MCF 10A (cell line): Measurements from ENCODE around the gene TNFAIP1. TPM values are rescaled to one million over a fixed set of nuclear protein-coding genes. Genes with fewer than 3 reads are reported as not detected.

Experiments
- BruUV-seq: library from RNA; stranded (reverse); fragments of 400-500 nt; replicated peaks from 2 replicates; lab custom pipeline; 2021; lab: Mats Ljungman, UMichigan
- CTCF ChIA-PET: fragments of 300-600 bp; sonication (Branson Sonifier 250); formaldehyde crosslinking; extraction: SDS; loops from one replicate; lab custom pipeline; 2021; ENCODE audit warnings: antibody characterized with exemption, inconsistent platforms; lab: Yijun Ruan, JAX
- POLR2A ChIA-PET: fragments of 300-600, 350-650 bp; sonication (Branson Sonifier 250); formaldehyde crosslinking; extraction: SDS; loops from one replicate; lab custom pipeline; 2020; ENCODE audit warnings: antibody characterized with exemption, inconsistent platforms; lab: Yijun Ruan, JAX
- DNase-seq: peaks from one replicate; pipeline ENCODE4 v3.0.0-alpha.2; 2018; ENCODE audit not compliant: unreplicated experiment
- H3K27ac Mint-ChIP-seq: one replicate; pipeline ENCODE4 v1.8.0; 2022; ENCODE audit warnings: mild to moderate bottlenecking, low read depth, mixed read lengths; ENCODE audit not compliant: unreplicated experiment
- H3K27me3 Mint-ChIP-seq: one replicate; pipeline ENCODE4 v1.8.0; 2022; ENCODE audit warnings: mixed read lengths; ENCODE audit not compliant: insufficient read depth, unreplicated experiment
- H3K36me3 Mint-ChIP-seq: one replicate; pipeline ENCODE4 v1.8.0; 2022; ENCODE audit warnings: mild to moderate bottlenecking, moderate library complexity, mixed read lengths; ENCODE audit not compliant: insufficient read depth, unreplicated experiment
- H3K4me1 Mint-ChIP-seq: one replicate; pipeline ENCODE4 v1.8.0; 2022; ENCODE audit warnings: mixed read lengths; ENCODE audit not compliant: insufficient read depth, unreplicated experiment
- H3K4me3 Mint-ChIP-seq: one replicate; pipeline ENCODE4 v1.8.0; 2022; ENCODE audit warnings: mild to moderate bottlenecking, moderate library complexity, mixed read lengths; ENCODE audit not compliant: unreplicated experiment
- H3K9me3 Mint-ChIP-seq: one replicate; pipeline ENCODE4 v1.8.0; 2022; ENCODE audit warnings: mixed read lengths; ENCODE audit not compliant: unreplicated experiment
- intact Hi-C: fragments of 100-400 bp; cut with micrococcal nuclease; formaldehyde crosslinking; loops from 2 replicates; pipeline ENCODE4 v1.14.1; 2022
- total RNA-seq: library from RNA; stranded (reverse); gene quantifications from 2 replicates; pipeline ENCODE4 v1.2.3, GENCODE V29; 2022
- TF ChIP-seq, protein P1 (sequence below): fragments of 200-600 bp; IDR thresholded peaks from one replicate; pipeline ENCODE4 v1.8.0; 2022; ENCODE audit warnings: antibody characterized with exemption, mild to moderate bottlenecking; ENCODE audit not compliant: unreplicated experiment

Gene TNFAIP1
- total RNA-seq, 1 experiment from 2014 or later: 65.0 TPM

GRCh38 chr17:28319598-28319935, 16.0 kb upstream of the TNFAIP1 start:
- no peak for DNase-seq
- H3K27ac Mint-ChIP-seq: peak overlapping the region; percentile 82
- peak overlapping the region; percentile 99 for H3K4me3 Mint-ChIP-seq
- no peaks in the 10 kb centered on the region for H3K27me3 Mint-ChIP-seq
- POLR2A ChIA-PET: interaction anchor here (0.7 to 4.7 kb wide), 14 partner anchors 16 to 427 kb away, joined by 3 to 50 read pairs (median 4); partner anchors contain the start of genes IFT20, LYRM9, POLDIP2 and TNFAIP1
- no TSS peak for BruUV-seq
- CTCF ChIA-PET: interaction anchor here (0.7 to 6.1 kb wide), 7 partner anchors 11 to 221 kb away, joined by 3 to 85 read pairs (median 3); no protein-coding TSS in a partner anchor
- no peaks in the 10 kb centered on the region for H3K9me3 Mint-ChIP-seq
- peaks cover 38% of the 10 kb centered on the region for H3K4me1 Mint-ChIP-seq
- intact Hi-C loops: loop anchor here (5.0 kb wide), 1 partner anchor 67 kb away; no protein-coding TSS in a partner anchor
- TF ChIP-seq, protein P1, sequence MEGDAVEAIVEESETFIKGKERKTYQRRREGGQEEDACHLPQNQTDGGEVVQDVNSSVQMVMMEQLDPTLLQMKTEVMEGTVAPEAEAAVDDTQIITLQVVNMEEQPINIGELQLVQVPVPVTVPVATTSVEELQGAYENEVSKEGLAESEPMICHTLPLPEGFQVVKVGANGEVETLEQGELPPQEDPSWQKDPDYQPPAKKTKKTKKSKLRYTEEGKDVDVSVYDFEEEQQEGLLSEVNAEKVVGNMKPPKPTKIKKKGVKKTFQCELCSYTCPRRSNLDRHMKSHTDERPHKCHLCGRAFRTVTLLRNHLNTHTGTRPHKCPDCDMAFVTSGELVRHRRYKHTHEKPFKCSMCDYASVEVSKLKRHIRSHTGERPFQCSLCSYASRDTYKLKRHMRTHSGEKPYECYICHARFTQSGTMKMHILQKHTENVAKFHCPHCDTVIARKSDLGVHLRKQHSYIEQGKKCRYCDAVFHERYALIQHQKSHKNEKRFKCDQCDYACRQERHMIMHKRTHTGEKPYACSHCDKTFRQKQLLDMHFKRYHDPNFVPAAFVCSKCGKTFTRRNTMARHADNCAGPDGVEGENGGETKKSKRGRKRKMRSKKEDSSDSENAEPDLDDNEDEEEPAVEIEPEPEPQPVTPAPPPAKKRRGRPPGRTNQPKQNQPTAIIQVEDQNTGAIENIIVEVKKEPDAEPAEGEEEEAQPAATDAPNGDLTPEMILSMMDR: no peak
- no peaks in the 10 kb centered on the region for H3K36me3 Mint-ChIP-seq

DNA sequence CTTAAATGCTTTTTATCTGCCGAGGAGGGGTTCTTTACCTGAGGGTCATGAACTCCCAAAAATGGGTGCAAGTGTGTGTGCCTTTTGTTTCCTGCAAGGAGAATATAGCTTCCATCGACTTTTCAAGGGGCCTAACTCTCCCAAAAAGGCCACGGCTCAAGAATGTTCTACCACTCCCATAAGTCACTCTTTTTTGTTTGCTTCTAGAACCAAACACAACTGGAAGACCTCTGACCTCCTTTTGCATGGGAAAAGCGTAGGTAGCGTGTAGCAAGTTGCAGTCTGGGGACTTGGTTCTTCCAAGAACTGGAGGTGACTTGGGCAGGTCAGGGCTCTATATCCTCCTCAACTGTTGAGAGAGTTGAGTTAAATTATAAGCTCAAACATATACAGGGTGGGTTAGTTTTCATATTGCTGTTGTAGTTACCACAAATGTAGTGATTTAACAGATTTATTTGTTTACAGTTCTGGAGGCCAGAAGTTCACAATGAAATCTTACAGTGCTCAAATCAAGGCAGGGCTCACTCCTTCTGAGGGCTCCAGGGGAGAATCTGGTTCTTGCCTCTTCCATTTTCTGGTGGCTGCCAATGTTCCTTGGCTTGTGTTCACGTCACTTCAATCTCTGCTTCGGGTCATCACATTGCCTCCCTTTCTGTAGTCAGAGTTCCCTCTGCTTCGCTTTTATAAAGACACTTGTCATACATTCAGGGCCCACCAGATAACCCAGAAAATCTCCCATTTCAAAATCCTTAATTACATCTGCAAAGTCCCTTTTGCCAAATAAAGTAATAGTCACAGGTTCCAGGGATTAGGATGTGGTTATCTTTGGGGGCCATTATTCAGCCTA, 15.1 kb upstream of the TNFAIP1 start:
- intact Hi-C loops: loop anchor here (5.0 kb wide), 1 partner anchor 83 kb away; no protein-coding TSS in a partner anchor
- POLR2A ChIA-PET: interaction anchor here (0.7 to 4.7 kb wide), 11 partner anchors 15 to 428 kb away, joined by 3 to 50 read pairs (median 6); partner anchors contain the start of genes IFT20, LYRM9, POLDIP2 and TNFAIP1

DNA sequence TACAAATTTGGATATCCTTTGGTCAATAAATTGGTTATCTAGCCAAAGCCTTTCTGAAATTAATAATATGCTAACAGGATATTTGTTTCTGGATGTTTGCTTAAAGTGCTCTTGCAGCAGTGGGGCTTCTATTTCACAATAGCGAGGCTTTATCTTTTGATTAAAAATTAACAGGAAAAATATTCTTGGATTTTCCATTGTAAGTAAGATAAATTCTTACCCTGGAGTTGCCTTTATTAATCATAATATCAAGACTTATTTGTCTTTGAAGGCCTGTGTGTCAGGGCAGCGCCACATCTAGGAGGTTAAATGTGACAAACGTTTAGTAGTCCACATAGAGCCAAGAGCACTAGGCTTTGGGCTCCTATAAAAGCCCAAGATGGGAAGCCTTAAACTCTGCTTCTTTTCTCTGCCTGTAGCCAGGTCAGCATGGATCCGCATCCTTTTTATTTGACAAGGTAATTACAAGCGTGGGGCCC, 11.3 kb upstream of the TNFAIP1 start:
- ChIA-PET POLR2A (no interaction called here), CTCF (interaction anchor here (0.7 to 0.9 kb wide), 2 partner anchors 90 to 92 kb away, joined by 3 read pairs; no protein-coding TSS in a partner anchor)
- Mint-ChIP-seq H3K4me3 (no peak overlapping the region), H3K4me1 (peaks cover 29% of the 10 kb centered on the region), H3K27me3 (no peaks in the 10 kb centered on the region), H3K36me3 (peaks cover 34% of the 10 kb centered on the region), H3K27ac (no peak overlapping the region), H3K9me3 (no peaks in the 10 kb centered on the region)
- no peak for DNase-seq
- BruUV-seq: no TSS peak
- TF ChIP-seq, protein P1: no peak
- intact Hi-C loops: loop anchor here (5.0 kb wide), 1 partner anchor 87 kb away; no protein-coding TSS in a partner anchor

More for the DNA sequence above, 15.1 kb upstream of the TNFAIP1 start:
- Mint-ChIP-seq H3K4me3 (peak overlapping the region; percentile 99), H3K36me3 (no peaks in the 10 kb centered on the region), H3K27ac (peak overlapping the region; percentile 82), H3K4me1 (peaks cover 38% of the 10 kb centered on the region), H3K9me3 (no peaks in the 10 kb centered on the region), H3K27me3 (no peaks in the 10 kb centered on the region)
- TF ChIP-seq, protein P1: no peak
- no TSS peak for BruUV-seq
- CTCF ChIA-PET: interaction anchor here (0.6 to 6.1 kb wide), 8 partner anchors 11 to 221 kb away, joined by 3 to 85 read pairs (median 7); no protein-coding TSS in a partner anchor
- DNase-seq: no peak
